ENCODE data around the gene ACSS3.

ACSS3 gene

DNA sequence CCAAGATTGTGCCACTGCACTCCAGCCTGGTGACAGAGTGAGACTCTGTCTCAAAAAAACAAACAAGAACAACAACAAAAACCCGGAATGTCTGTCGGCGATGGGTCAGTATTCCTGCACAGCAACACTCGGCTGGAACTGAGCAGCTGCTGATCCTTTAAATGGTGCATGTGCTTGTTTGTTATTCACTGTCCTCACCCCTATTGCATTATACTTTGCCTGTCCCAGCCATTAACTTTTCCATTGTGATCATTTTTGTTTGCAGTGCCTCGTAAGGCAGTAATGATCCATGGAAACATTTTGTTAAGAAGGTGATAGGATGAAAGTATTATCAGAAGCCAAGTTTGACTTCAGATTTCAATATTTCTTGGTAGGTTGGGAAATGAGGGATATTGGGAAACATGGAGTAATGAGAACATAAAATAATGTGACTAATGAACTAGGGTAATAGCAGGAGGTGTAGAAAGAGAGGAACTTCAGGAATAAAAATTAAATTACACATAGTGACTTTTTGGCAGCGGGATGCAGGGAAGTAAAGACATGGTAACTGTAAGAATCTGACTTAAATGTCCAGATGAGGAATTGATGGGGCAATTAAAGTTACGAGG, 6.1 kb downstream of the ACSS3 start:
- in situ Hi-C loops (cut with MboI; ENCODE audit: low pct_unique_long_range_greater_than_20kb, low sequenced_read_pairs, unreplicated experiment), result no loop called here
- TF ChIP-seq, protein P1, sequence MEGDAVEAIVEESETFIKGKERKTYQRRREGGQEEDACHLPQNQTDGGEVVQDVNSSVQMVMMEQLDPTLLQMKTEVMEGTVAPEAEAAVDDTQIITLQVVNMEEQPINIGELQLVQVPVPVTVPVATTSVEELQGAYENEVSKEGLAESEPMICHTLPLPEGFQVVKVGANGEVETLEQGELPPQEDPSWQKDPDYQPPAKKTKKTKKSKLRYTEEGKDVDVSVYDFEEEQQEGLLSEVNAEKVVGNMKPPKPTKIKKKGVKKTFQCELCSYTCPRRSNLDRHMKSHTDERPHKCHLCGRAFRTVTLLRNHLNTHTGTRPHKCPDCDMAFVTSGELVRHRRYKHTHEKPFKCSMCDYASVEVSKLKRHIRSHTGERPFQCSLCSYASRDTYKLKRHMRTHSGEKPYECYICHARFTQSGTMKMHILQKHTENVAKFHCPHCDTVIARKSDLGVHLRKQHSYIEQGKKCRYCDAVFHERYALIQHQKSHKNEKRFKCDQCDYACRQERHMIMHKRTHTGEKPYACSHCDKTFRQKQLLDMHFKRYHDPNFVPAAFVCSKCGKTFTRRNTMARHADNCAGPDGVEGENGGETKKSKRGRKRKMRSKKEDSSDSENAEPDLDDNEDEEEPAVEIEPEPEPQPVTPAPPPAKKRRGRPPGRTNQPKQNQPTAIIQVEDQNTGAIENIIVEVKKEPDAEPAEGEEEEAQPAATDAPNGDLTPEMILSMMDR (IDR thresholded peaks at IDR 0.05; ENCODE audit: extremely low read depth, insufficient read depth, missing control alignments), result no peak
- DNase-seq (ENCODE audit: low spot score), result no peak

GRCh38 chr12:81084811-81085350, 7.0 kb downstream of the ACSS3 start:
- DNase-seq (ENCODE audit: low spot score), result no peak
- in situ Hi-C loops (cut with MboI; ENCODE audit: low pct_unique_long_range_greater_than_20kb, low sequenced_read_pairs, unreplicated experiment), result no loop called here
- TF ChIP-seq, protein P1 (IDR thresholded peaks at IDR 0.05; ENCODE audit: extremely low read depth, insufficient read depth, missing control alignments), result no peak

GRCh38 chr12:81085832-81086231, 8.0 kb downstream of the ACSS3 start:
- in situ Hi-C loops (cut with MboI; ENCODE audit: low pct_unique_long_range_greater_than_20kb, low sequenced_read_pairs, unreplicated experiment), result no loop called here
- TF ChIP-seq, protein P1 (IDR thresholded peaks at IDR 0.05; ENCODE audit: extremely low read depth, insufficient read depth, missing control alignments), result no peak
- DNase-seq (ENCODE audit: low spot score), result no peak

DNA sequence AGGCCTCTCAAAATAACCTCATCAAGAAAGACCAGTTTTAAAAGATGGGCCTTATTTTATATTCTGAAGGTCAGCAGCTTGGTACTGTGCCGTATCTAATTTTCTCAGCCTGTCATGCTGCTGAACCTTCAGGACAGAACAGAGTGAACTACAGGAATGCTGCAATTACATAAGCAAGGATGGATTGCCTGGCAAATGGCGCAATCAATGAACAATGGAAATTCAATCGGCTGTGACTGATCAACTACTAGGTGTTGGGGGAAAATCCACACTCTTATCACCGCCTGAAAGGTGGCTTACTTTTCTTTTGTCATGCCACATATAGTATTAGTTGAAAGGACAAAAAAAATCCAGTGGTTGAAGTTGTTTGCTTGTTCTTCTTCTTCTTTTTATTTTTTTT, 8.5 kb downstream of the ACSS3 start:
- TF ChIP-seq, protein P1 (IDR thresholded peaks at IDR 0.05; ENCODE audit: extremely low read depth, insufficient read depth, missing control alignments), result no peak
- in situ Hi-C loops (cut with MboI; ENCODE audit: low pct_unique_long_range_greater_than_20kb, low sequenced_read_pairs, unreplicated experiment), result no loop called here
- no peak for DNase-seq (ENCODE audit: low spot score)

GRCh38 chr12:81088221-81088620, 10.3 kb downstream of the ACSS3 start:
- TF ChIP-seq, protein P1 (IDR thresholded peaks at IDR 0.05; ENCODE audit: extremely low read depth, insufficient read depth, missing control alignments), result no peak
- in situ Hi-C loops (cut with MboI; ENCODE audit: low pct_unique_long_range_greater_than_20kb, low sequenced_read_pairs, unreplicated experiment), result no loop called here
- DNase-seq (ENCODE audit: low spot score), result no peak

GRCh38 chr12:81089412-81089811, 11.5 kb downstream of the ACSS3 start:
- DNase-seq (ENCODE audit: low spot score), result no peak
- TF ChIP-seq, protein P1 (IDR thresholded peaks at IDR 0.05; ENCODE audit: extremely low read depth, insufficient read depth, missing control alignments), result no peak
- in situ Hi-C loops (cut with MboI; ENCODE audit: low pct_unique_long_range_greater_than_20kb, low sequenced_read_pairs, unreplicated experiment), result no loop called here

Measured in GM13977 (cell line).